Measurements from ENCODE around the gene SGSM2.

- no peak for TF ChIP-seq CTCF (IDR thresholded peaks at IDR 0.05)
- TF ChIP-seq POLR2A (IDR thresholded peaks at IDR 0.05) = no peak
Observed at GRCh38 chr17:2398182-2398581, 60.9 kb downstream of the SGSM2 start.

All from adrenal gland (tissue), 5 donors.